Measurements from ENCODE around the gene ABLIM1. TPM values are rescaled to one million over a fixed set of nuclear protein-coding genes. Genes with fewer than 3 reads are reported as not detected.

Gene ABLIM1
- polyA plus RNA-seq, 4 donors: 96.4 to 113 (median 106) TPM

DNA sequence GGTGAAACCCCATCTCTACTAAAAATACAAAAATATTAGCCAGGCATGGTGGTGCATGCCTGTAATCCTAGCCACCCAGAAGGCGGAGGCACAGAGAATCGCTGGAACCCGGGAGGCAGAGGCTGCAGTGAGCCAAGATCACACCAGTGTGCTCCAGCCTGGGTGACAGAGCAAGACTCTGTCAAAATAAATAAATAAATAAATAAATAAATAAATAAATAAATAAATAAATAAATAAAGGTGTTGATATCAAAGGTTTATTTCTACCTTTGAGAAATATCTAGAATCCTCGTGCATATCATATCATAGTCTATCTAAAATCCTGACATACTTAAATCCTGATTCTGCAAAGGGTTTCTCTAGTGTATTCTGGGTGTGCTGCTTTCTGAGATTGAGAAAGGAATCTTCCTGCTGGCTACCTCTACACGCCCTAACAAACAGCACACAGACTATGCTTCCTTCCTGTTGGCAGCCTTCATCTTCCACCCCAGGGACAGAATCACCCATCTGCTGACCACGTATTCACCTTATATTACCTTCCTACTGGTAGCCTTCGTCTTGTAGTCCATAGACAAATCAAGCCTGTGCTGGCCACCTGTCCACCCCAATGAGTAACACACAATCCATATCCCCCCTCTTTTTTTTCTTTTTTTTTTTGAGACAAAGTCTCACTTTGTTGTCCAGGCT, 8.7 kb downstream of the ABLIM1 start:
- no peak for DNase-seq (ENCODE audit: low read depth in 4 of 4, low spot score in 3 of 4)

DNA sequence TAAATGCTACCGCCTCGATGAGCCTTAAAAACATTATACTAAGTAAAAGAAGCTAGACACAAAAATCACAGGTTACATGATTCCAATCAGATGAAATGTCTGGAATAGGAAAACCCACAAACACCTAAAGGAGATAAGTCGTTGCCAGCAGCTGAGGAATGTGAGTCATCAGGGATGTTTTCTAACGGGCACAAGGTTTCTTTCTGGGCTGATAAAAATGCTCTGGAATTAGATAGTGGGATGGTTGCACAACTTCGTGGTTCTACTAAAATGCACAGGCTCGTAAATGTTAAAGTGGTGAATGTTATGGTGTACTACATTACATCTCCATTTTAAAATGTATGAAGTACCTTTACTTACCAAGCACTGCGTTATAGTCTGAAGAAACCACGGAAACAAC, 9.7 kb downstream of the ABLIM1 start:
- DNase-seq (ENCODE audit: low read depth in 4 of 4, low spot score in 3 of 4): no peak

DNA sequence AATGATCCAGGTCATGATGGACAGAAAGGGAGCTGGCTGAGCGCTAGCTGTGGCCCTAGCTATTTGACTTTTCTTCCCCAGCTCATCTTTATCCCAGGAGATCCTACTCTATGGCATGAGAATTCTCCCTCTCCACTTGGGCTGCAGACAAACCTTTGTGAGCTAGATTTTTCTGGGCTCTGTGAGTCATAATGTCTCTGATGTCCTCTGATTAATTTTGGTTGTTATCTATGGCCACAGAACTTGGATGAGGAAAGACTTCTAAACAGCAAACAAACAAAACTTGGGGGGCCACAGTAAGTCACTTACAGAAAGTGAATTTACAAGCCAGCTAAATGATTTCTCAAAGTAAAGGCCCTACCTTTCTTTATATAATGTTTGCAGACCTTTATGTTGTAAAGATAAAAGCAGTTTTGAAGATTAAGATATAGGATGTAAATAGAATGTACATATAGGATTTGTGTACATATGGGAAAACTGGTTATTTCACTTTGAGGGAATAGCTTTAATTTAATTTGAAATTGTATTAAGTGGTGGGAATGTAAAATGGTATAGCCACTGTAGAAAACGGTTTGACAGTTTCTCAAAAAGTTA, 10.4 kb downstream of the ABLIM1 start:
- no peak for DNase-seq (ENCODE audit: low read depth in 4 of 4, low spot score in 3 of 4)

DNA sequence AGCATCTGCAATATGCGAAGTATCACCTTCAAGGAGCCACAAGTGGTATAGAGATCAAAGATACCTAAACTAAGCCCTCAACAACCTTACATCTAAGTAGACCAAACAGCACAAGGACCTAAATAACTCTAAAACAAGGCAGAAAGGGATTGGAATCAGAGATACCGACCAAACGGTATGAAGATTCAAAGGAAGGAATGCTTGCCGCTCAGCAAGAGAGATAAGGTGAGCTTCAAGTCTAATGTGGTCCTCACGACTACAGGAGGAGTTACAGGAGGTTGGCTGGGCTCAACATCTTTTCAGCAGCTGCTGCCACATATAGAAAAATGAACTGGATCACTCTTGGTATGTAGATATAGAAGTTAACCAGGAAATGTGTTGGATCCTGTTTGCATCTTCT, 11.6 kb downstream of the ABLIM1 start:
- no peak for DNase-seq (ENCODE audit: low read depth in 4 of 4, low spot score in 3 of 4)

DNA sequence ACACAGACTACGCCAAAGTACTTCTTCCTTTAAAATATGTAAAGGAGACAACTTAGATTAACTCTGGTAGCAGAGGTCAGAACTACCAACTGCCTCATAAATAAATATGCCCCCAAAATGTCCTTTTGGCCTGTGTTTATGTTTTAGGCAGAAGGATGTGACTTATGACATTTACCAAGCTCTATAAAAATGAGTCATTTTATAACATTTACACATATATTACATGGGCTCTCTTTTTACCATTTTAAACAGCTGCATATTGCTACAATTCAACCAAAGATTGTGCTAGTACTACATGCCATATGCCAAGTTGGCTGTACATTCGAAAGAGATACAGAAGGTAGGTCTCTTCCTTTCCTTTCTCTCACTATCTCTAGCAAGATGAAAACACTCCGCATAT, 12.4 kb downstream of the ABLIM1 start:
- no peak for DNase-seq (ENCODE audit: low read depth in 4 of 4, low spot score in 3 of 4)

DNA sequence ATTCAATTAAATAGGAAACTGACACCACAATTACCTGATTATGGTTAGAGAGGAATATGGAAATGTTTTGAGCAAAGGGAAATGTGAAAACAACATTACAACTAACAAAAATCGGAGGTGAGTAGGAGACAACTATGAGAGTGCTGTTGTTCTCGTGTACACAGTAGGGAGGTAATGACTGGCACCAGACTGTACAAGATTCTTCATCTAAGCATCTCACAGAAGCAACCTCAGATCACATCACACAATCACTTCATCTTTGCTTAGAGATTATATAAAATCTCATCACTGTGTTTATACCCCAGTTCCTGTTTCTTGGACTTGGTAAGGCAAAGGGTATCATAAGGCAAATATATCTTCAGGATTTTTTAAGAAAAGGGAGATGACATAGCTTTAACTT, 14.9 kb downstream of the ABLIM1 start:
- DNase-seq (ENCODE audit: low read depth in 4 of 4, low spot score in 3 of 4): no peak

DNA sequence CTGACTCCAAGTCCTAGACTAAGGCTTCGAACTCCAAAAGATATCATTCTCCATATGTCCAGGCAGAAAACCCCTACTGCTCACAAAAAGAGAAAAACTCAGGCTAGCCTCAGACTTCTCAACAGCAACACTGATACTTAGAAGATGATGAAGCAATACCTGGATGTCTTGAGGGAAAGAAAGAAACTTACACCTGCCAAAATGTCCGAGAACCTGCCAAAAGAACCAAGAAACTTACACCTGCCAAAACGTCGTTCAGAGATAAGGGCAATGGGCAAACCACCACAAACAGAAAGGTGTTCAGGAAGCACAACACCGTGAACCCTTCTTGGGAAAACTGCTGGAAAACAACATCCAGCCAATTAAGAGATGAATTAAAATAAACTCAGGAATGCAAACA, 15.3 kb downstream of the ABLIM1 start:
- DNase-seq (ENCODE audit: low read depth in 4 of 4, low spot score in 3 of 4): no peak

DNA sequence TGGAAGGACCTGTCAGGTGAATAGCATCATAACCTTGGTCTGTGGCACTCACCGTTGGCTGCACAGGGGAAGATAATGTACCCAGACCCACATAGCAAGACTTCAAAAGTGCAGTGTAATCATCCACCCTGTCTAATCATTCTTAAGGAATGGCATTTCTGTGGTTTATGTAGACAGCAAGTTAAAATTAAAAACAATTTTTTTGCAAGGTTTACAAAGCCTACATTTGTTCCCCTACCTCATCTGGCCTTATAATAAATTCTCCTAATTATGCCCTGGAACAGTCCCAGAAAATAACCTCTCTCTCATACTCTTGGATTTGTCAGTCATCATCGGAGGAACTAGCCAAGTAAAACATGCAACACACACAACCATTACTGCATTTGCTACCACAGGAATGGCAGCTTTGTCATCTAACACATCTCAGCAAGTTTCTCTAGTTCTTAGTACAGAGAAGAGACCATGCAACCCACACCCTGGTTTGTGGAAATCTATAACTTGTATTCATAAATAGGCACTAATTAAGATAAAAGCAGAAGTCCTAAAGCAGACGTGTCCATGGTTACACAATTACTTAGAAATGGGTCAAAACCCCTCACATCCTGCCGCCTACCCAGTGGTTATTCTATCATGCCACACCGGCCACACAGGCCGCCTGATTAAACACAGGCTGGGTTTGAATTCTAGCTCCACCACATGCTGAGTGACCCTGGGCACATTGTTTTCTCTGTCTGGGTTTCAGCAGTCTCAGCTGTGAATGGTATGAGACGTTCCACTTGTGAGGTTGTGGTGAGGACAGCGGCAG, 19.1 kb downstream of the ABLIM1 start:
- DNase-seq (ENCODE audit: low read depth in 4 of 4, low spot score in 3 of 4): no peak

DNA sequence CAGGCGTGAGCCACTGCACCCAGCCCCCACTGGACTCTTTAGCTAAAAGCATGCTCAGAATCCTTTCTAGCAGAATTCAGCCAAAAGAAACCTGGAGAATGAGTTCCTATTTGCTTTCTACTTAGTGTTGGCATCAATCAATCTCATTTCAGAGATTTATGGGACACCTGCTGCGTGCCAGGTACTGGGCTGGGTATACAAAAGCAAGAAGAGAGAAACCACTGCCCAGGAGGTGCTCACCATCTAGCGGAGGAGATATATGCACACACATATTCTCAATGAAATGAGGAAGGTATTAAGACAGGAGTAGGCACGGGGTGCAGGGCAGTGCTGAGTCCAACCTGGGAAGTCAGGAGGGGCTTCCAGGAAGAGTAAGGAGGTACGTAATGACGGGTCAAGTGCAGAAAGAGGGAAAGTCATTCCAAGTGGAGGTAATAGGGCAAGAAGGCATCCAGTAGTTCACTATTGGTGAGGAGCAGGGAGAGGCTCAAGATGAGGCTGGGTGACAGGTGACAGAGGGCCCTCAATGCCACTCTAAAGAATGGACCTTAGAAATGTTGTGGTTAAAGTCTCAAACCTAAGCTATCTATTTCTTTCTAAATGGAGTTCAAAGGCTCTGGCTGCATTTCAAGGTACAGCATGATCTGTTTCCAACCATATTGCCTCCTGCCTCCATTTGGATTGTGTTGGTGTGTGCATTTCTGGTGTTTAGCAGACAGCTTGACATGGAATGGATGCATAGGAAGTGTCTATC, 22.1 kb downstream of the ABLIM1 start:
- DNase-seq (ENCODE audit: low read depth in 4 of 4, low spot score in 3 of 4): no peak

DNA sequence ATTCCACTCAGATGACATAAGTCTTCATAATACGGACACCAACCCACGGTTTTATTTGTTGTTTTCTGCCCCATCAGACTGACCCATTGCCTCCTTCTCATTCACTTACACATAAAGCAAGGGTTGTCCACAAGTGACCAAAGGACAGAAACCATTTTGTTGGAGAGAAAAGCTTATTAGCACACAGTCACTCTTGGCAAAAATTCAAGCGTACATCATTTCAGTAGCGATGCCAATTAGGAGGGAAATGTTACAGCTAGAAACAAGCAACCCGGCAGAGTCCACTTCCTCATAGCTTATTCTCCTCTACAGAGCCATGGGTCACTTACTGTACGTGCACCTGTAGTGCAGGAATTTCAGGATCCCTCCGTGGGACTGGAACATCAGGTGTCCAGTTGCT, 23.0 kb downstream of the ABLIM1 start:
- no peak for DNase-seq (ENCODE audit: low read depth in 4 of 4, low spot score in 3 of 4)

DNA sequence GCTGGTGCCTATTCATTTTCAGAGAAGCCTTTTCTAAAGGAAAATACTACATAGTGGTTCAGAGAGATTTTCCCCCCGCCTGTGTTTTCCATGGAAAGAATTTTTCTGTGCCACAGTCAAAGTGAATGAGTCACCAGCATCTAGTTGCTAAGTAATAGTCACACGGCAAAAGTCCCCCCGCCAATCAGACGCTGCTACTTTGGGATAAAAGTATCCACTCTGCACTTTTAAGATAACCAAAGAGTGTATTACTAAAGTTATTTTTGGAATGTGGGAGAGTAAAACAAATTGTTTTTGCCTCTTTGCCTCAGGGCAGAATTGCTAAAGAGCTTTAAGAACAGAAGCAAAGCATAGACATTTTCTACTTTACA, 23.5 kb downstream of the ABLIM1 start:
- DNase-seq (ENCODE audit: low read depth in 4 of 4, low spot score in 3 of 4): no peak

DNA sequence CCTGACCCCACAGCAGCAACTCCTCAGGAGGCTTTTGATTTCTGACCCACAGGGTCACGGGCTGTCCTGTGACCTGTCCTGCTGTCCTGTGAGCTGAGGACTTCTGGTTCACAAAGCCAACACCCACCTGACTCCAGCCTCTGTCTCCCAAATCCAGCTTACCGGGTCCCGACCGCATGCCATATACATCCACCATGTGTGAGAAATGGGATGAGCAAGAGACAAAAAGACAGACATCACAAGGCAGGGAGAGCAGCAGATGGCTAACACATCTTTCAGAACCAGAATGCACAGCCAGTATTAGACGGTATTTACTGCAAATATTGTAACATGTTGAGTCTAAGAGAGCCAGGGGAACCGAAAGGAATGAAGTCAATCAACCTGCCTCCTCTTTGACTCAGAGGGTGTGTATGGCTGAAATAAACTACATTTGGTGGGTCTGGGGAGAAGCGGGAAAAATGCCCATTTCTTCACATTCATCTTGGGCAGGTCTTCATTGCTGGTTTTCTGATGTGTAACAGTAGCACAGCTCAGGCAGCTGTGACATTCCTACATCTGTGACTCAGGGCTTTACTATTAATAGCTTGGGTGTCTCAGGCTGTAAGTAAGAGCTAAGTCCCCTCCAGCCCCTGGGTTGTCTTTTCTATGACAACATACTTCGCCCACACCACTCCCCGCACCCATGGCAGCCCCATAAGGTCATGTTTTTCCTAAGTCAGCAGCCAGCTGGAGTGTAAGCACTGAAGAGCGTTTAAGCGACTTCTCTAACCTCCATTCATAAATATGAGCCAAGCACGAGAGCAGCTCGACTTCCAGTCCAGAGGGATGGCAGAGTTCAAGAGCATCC, 25.0 kb downstream of the ABLIM1 start:
- DNase-seq (ENCODE audit: low read depth in 4 of 4, low spot score in 3 of 4): no peak

DNA sequence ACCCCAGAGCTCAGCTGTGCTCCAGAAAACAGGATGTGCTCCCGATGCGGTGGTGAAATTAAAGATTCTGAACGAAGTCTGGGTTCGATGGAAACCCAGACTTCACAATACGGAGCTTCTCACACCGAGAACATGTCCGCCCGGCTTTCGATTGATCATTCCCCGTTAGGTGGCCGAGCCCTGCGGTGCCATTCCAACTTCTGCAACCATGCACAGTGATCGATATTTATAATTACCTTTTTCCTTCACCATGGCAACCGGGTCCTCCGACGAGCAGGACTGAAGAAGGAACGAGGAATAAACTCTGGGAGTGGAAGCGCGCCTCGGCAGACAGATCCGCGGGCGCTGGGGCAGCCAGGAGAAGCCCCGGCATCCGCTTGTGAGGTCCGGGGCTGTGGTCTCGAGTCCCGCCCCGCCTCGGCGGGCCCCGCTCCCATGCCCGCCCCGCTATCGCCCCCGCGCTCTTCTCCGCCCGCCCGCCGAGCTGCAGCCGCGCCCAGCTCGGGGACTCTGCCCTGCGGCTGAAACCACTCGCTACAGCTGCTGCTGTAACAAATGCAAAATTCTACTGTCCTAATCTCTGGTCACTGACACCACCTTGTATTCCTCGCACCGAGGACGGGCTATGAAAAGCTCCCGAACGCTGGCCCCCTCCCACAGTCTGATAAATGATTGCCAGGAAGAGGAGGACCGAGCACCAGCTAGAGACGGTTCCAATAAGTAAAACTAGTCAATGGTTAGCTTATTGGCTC, 26.2 kb downstream of the ABLIM1 start:
- DNase-seq (ENCODE audit: low read depth in 4 of 4, low spot score in 3 of 4): no peak

DNA sequence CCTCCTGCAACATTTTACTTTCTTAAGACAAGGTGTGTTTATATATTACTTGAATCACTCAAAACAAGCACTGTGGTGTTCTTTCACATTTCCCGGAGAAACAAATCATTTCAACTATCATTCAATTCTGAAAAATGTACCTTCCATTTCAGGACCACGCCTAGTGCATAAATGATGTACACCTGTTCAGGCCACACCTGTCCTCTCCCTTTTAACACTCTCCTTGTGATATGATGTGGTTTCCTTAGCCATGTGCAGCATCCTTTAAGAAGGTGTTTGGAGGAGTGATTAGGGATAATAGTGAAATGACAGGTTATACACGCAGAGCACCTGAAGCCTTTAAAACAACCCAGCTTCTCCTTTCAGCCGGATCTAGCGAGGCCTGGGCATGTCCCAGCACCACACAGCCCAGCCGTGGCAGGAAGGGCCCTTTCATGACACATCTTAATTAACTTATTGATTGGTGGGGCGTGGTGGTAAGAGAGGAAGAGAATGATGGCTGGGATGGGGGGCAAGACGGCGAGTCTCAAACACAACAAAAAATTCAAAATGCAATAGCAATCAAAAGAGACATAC, 26.9 kb downstream of the ABLIM1 start:
- no peak for DNase-seq (ENCODE audit: low read depth in 4 of 4, low spot score in 3 of 4)

DNA sequence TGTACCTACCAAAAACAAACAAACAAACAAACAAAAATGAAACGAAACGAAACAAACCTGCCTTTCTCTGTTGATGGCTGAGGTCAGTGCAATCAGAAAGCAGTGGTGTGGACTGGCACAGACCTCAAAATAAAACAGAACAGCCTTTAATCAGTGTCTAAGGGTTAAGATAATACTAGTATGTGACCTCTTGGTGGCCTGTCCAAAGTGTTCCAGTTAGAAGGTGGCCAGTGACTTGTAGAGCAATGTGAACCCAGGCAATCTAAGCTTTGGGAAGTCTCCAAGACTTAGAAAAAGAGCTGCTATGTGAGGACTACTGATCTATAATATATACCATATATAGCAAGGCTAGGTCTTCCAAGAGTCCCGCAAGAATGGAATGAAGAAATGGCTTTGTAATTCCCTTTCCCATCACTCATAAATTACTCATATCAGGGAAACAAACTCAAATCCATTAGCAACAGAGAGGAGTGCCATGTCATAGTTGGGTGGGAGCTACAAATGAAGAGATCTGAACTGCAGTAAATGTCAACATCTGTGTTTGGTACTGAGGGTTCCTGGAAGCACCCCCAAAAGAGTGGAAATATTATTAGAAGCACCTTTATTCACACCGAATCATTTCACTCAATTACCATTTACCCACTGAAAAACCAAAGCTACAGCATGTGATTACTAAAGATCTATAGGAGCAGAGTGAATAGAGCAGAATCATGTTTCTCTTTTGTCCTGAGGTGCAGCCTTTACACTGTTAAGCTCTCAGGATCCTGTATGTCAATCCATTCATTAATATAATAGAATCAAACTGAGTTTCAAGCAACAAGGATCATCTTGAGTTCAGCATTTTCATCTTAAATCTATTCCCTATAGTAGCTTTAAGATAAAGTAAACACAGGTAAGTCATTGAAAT, 28.0 kb downstream of the ABLIM1 start:
- DNase-seq (ENCODE audit: low read depth in 4 of 4, low spot score in 3 of 4): no peak

DNA sequence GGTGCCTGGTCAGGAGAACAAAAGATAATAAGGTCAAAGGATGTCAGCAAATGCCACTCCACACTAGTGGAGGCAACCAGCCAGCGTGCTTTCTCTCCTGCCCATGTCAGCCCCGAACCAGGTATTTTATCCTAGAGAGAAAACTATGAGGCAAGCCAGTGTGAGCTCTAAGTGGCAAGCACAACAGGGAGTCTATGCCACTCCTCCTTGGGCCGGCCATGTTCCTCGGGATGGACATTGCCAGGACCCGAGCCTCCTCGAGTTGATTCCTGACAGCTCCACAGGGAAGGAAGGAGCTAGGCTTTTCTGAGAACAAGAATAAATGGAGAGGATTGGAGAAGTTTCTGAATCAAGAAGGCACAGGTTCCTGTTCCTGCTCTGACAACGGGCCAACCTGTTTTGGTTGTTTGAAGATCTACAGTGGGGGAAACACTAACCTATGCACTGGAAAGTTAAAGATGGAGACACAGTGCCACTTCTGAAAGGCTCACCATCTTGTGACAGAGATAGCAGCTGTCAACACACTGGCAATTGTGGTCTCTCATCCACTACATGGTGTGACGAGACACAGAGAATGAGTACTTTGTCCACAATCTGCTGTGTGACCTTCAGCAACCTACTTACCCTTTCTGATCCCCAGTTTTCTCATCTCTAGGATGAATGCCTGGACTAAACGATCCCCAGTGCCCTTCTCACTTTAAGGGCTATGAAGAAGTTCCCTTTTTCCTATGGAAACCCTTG, 28.8 kb downstream of the ABLIM1 start:
- DNase-seq (ENCODE audit: low read depth in 4 of 4, low spot score in 3 of 4): no peak

DNA sequence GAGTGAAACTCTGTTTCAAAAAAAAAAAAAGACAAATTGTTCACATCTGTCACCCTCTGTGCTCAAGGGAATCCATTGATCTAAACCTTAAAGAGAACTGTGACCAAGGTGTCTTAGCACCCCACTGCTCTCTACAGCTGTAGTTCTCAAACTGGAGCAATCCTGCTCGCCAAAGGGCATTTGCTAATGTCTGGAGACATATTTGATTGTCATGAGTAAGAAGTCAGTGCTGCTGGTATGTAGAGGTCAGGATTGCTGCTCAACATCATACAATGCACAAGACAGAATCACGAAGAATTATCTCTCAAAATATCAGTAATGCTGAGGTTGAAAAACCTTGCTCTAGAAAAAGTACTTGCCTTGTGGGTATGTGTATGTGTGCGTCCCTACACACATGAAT, 30.0 kb downstream of the ABLIM1 start:
- no peak for DNase-seq (ENCODE audit: low read depth in 4 of 4, low spot score in 3 of 4)

DNA sequence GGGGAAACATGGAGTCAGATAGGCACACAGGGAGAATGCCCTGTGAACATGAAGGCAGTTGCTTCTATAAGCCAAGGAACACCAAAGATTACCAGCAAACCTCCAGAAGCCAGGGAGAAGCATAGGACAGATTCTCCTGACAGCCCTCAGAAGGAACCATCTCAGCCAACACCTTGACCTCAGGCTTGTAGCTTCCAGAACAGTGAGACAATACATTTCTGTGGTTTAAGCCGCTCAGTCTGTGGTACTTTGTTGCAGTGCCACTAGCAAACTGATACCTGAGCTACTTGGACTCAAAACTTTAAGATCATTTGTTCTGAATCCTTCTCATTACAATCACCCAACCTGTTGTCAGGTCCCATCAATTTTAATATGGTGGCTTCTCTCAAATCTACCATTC, 31.2 kb downstream of the ABLIM1 start:
- DNase-seq (ENCODE audit: low read depth in 4 of 4, low spot score in 3 of 4): no peak
